Measurements from ENCODE around the gene MACROD2. TPM values are rescaled to one million over a fixed set of nuclear protein-coding genes. Genes with fewer than 3 reads are reported as not detected.

Gene MACROD2
- total and polyA plus RNA-seq, 2 of the 4 experiments (the other 2 are of a cell fraction): not detected

DNA sequence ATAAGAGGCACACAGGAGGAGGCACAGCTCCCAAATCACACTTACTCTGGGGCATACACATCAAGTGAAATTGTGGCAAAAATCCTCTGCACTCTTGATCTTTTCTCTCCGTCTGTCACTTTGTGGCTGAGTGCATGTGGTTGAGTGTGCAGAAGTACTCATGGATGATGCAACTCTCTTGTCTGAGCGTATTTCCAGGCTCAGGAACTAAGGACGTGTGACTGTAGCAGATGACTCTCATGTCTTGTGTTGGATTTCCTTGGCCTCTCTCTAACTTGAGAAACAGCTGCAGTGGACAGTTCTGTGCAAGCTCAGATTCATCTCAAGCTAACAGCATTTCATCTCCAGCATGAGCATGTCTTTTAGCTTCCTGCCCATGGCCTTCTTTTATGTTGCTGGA lies 587.5 kb downstream of the MACROD2 start:
- no peak for TF ChIP-seq POLR2A (IDR thresholded peaks at IDR 0.05; ENCODE audit: low read depth, low read length)
- TF ChIP-seq CEBPB (IDR thresholded peaks at IDR 0.05; ENCODE audit: low read depth, low read length): 0 out of 2 replicates have a peak, but pooled peaks have one; percentile 6
- dilution Hi-C loops (cut with HindIII; ENCODE audit: low sequenced_read_pairs, unreplicated experiment) (no loop called here), in situ Hi-C loops (cut with MboI; ENCODE audit: low sequenced_read_pairs) (no loop called here), intact Hi-C loops (cut with micrococcal nuclease) (no loop called here)
- Histone ChIP-seq H2AFZ (replicated peaks; ENCODE audit: low read length, poor library complexity) (no peak overlapping the region), H4K8ac (ENCODE audit: low read depth in 2 of 2, low read length in 2 of 2) (no peak overlapping the region), H2BK20ac (ENCODE audit: low read depth, low read length) (no peak overlapping the region), H3K4ac (ENCODE audit: low read depth, low read length) (no peak overlapping the region), H3K27me3 (ENCODE audit: control insufficient read depth, insufficient read depth, low read length) (no peaks in the 10 kb centered on the region), H2BK120ac (ENCODE audit: low read depth, low read length) (no peak overlapping the region), H4K20me1 (ENCODE audit: insufficient read depth, low read length) (no peaks in the 10 kb centered on the region), H2AK9ac (replicated peaks; ENCODE audit: low read depth, low read length, poor library complexity) (no peak overlapping the region), H3K9me1 (ENCODE audit: insufficient read depth, low read length) (no peaks in the 10 kb centered on the region), H3K9ac (ENCODE audit: low read depth, low read length) (no peak overlapping the region), H3K56ac (ENCODE audit: extremely low read depth, insufficient read depth, low read length) (no peak overlapping the region), H2BK5ac (ENCODE audit: low read depth, low read length, poor library complexity, severe bottlenecking) (no peak overlapping the region), H3K27ac (ENCODE audit: insufficient read depth, low read length) (no peak overlapping the region), H3K14ac (replicated peaks; ENCODE audit: low read depth, low read length) (no peak overlapping the region), H4K91ac (ENCODE audit: insufficient read depth, low read depth, low read length) (no peak overlapping the region), H3K9me3 (ENCODE audit: control insufficient read depth, insufficient read depth, low read length) (no peaks in the 10 kb centered on the region), H2BK15ac (ENCODE audit: low read depth, low read length) (no peak overlapping the region), H3K4me1 (ENCODE audit: control insufficient read depth, insufficient read depth, low read length) (no peaks in the 10 kb centered on the region), H4K5ac (ENCODE audit: low read depth, low read length) (no peak overlapping the region), H3K4me3 (ENCODE audit: insufficient read depth, low read depth, low read length) (no peak overlapping the region), H2AK5ac (ENCODE audit: low read depth, low read length) (no peak overlapping the region), H3K79me1 (ENCODE audit: low read depth in 1 of 2, low read length in 2 of 2) (no peaks in the 10 kb centered on the region), H3K36me3 (ENCODE audit: control insufficient read depth, insufficient read depth, low read length) (no peaks in the 10 kb centered on the region), H3K23ac (ENCODE audit: low read depth, low read length) (no peak overlapping the region), H3K18ac (ENCODE audit: low read depth, low read length) (no peak overlapping the region), H3K4me2 (ENCODE audit: low read depth, low read length) (no peak overlapping the region)
- no peak for ATAC-seq (ENCODE audit: low read depth)
- WGBS, 2 experiments (ENCODE audit: extremely low coverage in 2 of 2, insufficient read length in 1 of 2): no CpG with 5 or more reads among the region's 3 CpGs
- ChIA-PET POLR2A (ENCODE audit: unreplicated experiment) (no interaction called here), CTCF (no interaction called here)
- DNase-seq: no peak
- BruUV-seq (replicated peaks): no TSS peak

Measured in IMR-90 (cell line).